Prostate gland (tissue), 2 donors: Measurements from ENCODE around the gene NLRC5. TPM values are rescaled to one million over a fixed set of nuclear protein-coding genes. Genes with fewer than 3 reads are reported as not detected.

Experiments used
- DNase-seq: peaks from one replicate; pipeline ENCODE4 v3.0.0-alpha.2; 2019; ENCODE audit warnings: low spot score
- H3K27ac ChIP-seq, 2 donors: fragments of 200-600 bp; sonication (generic); 2 replicates each; pipeline ENCODE4 v1.5.1; 2017 to 2019
- H3K27me3 ChIP-seq: fragments of 200-600 bp; sonication (generic); replicated peaks from 2 replicates; pipeline ENCODE4 v1.5.1; 2019; ENCODE audit not compliant: insufficient read depth
- H3K36me3 ChIP-seq, 2 donors: fragments of 200-600 bp; sonication (generic); 1 replicate in 1 of 2; 2 replicates in 1 of 2; pipeline versions ENCODE4 v1.5.1 to v1.8.1; 2017 to 2019
- H3K4me1 ChIP-seq: fragments of 200-600 bp; sonication (generic); replicated peaks from 2 replicates; pipeline ENCODE4 v1.5.1; 2019
- H3K4me3 ChIP-seq, 2 donors: fragments of 200-600 bp; sonication (generic); 2 replicates each; pipeline ENCODE4 v1.5.1; 2017 to 2019
- H3K9me3 ChIP-seq: fragments of 200-600 bp; sonication (generic); 2 replicates; pipeline ENCODE4 v1.5.1; 2017
- POLR2A ChIP-seq: fragments of 450-650 bp; IDR thresholded peaks from one replicate; pipeline ENCODE4 v1.6.1; 2016; ENCODE audit warnings: antibody characterized with exemption, mild to moderate bottlenecking
- POLR2AphosphoS5 ChIP-seq: sonication (generic); formaldehyde crosslinking; IDR thresholded peaks from one replicate; pipeline ENCODE4 v1.6.1; 2017; ENCODE audit warnings: antibody characterized with exemption
- WGBS: methylation state at CpG from one replicate; pipeline ENCODE4 v1.1.5; 2018; 5-methylcytosine and 5-hydroxymethylcytosine counted together
- intact Hi-C: fragments of 100-400 bp; cut with DNase I; formaldehyde crosslinking; loops from one replicate; pipeline ENCODE4 v1.14.2; 2022
- total RNA-seq, 2 donors: library from RNA; depleted of rRNA; stranded (reverse); fragments of >200 nt; gene quantifications; one replicate each; pipeline ENCODE4 v1.1.0, GENCODE V29; 2016
- TF ChIP-seq, protein P1 (sequence below), 4 experiments: fragments of 200-600 bp in 2 of 4; fragments of 450-650 bp in 2 of 4; sonication (generic) in 2 of 4; IDR thresholded peaks; 1 replicate in 3 of 4; 2 replicates in 1 of 4; pipeline ENCODE4 v1.5.1; 2016 to 2019; ENCODE audit warnings: antibody characterized with exemption in 4 of 4, mild to moderate bottlenecking in 2 of 4, moderate library complexity in 2 of 4

Gene NLRC5
- total RNA-seq, 2 donors from 2014 or later: 9.5 to 31.2 TPM

DNA sequence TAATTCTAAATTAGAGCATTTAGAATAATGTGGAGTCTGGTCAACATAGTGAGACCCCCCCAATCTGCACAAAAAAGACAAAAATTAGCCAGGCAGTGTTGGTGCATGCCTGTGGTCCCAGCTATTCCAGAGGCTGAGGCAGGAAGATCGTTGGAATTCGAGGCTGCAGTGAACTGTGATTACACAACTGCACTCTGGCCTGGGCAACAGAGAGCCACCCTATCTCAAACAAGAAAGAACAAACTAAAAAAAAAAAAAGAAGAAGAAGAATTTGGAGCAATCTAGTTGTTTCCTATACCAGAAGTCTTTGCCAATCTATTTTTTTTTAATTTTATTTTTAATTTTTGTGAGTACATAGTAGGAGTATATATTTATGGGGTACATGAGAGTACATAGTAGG lies 21.6 kb upstream of the NLRC5 start:
- WGBS: 46% methylated on average over 2 of the region's 2 CpGs
- intact Hi-C loops: no loop called here

DNA sequence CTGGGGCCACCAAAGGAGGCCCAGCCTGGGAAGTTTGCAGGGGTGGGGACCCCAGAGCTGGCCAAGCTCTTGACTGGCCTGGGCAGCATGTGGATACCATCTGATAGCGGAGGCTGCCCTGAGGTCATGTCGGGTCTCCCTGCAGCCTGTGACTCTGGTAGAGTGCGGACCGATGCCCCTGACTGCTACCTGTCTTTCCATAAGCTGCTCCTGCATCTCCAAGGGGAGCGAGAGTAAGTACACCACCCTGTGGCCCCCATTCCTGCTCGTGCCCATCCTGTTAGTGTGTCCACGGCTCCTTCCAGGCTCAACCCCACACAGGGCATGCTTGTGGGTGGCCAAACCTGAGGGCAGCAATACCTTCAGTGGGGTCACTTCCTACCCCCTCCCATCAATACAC lies 19.6 kb upstream of the NLRC5 start:
- TF ChIP-seq, protein P1, sequence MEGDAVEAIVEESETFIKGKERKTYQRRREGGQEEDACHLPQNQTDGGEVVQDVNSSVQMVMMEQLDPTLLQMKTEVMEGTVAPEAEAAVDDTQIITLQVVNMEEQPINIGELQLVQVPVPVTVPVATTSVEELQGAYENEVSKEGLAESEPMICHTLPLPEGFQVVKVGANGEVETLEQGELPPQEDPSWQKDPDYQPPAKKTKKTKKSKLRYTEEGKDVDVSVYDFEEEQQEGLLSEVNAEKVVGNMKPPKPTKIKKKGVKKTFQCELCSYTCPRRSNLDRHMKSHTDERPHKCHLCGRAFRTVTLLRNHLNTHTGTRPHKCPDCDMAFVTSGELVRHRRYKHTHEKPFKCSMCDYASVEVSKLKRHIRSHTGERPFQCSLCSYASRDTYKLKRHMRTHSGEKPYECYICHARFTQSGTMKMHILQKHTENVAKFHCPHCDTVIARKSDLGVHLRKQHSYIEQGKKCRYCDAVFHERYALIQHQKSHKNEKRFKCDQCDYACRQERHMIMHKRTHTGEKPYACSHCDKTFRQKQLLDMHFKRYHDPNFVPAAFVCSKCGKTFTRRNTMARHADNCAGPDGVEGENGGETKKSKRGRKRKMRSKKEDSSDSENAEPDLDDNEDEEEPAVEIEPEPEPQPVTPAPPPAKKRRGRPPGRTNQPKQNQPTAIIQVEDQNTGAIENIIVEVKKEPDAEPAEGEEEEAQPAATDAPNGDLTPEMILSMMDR (IDR thresholded peaks at IDR 0.05): no peak
- TF ChIP-seq POLR2A: no peak
- no peak for TF ChIP-seq POLR2AphosphoS5
- Histone ChIP-seq H3K27me3 (no peaks in the 10 kb centered on the region), H3K36me3 (no peaks in the 10 kb centered on the region), H3K4me3 (no peak overlapping the region), H3K27ac (no peak overlapping the region), H3K9me3 (no peaks in the 10 kb centered on the region), H3K4me1 (no peaks in the 10 kb centered on the region)
- WGBS: 92% methylated on average over 7 of the region's 7 CpGs
- DNase-seq: no peak
- intact Hi-C loops: loop anchor here (10.0 kb wide), 1 partner anchor 55 kb away; no protein-coding TSS in a partner anchor

More for the DNA sequence above, 21.6 kb upstream of the NLRC5 start:
- no peaks in the 10 kb centered on the region for H3K36me3 ChIP-seq
- H3K4me3 ChIP-seq: no peak overlapping the region
- no peaks in the 10 kb centered on the region for H3K4me1 ChIP-seq
- TF ChIP-seq POLR2AphosphoS5 (no peak), POLR2A (no peak)
- TF ChIP-seq, protein P1 (IDR thresholded peaks at IDR 0.05): no peak
- H3K27ac ChIP-seq: no peak overlapping the region
- no peak for DNase-seq
- no peaks in the 10 kb centered on the region for H3K27me3 ChIP-seq
- H3K9me3 ChIP-seq: no peaks in the 10 kb centered on the region

DNA sequence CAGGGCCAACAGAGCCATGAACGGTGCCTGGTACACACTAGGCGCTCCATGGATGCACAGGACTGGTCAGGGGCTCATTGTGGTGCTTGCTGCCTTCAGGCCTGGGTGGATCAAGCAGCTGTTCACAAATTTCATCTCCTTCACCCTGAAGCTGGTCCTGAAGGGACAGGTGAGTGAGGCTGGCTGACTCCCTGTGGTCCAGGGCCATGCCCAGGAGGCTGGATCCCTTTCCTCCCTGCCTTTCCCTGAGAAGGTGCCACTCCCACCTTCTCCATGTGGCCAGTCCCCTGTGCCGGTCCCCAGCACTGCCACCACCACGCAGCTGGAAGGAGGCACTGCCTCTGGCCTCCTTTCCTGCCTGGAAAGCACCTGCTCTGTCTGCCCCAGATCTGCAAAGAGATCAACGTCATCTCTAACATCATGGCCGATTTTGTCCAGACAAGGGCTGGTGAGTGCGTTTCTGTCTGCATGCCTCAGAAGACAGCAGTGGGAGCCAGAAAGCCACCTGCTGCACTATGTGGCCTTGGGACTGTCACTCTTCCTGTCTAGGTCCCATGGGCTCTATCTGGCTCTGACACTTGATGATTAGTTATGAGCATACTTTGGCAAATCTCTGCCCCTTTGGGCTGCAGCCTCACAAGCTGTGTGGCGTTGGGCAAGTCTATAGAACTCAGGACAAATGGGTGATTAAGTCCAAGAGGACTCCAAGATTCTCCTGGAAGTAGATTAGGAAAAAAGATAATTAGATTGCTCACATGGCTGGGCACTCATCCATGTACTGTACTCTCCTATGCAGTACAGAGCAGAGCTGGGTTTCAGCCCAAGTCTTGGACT lies 18.2 kb upstream of the NLRC5 start:
- H3K27ac ChIP-seq: no peak overlapping the region
- WGBS: 66% methylated on average over 8 of the region's 8 CpGs
- no peak for DNase-seq
- H3K4me3 ChIP-seq: no peak overlapping the region
- intact Hi-C loops: loop anchor here (10.0 kb wide), 1 partner anchor 56 kb away; no protein-coding TSS in a partner anchor
- no peaks in the 10 kb centered on the region for H3K9me3 ChIP-seq
- H3K36me3 ChIP-seq: no peaks in the 10 kb centered on the region
- no peaks in the 10 kb centered on the region for H3K4me1 ChIP-seq
- no peaks in the 10 kb centered on the region for H3K27me3 ChIP-seq
- TF ChIP-seq, protein P1 (IDR thresholded peaks at IDR 0.05): no peak

DNA sequence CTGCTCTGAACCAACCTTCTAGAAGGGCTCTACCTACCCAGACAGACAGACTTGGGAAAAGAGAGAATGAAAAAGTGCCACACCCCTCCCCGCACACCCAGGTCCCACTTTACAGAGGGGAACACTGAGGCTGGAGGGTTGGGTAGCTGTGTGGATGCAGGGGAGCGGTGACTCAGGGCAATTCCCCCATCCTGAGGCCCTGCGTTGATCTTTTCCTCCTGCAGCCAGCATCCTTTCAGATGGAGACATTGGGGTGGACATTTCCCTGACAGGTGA lies 17.7 kb upstream of the NLRC5 start:
- TF ChIP-seq POLR2AphosphoS5 (no peak), POLR2A (no peak)
- TF ChIP-seq, protein P1 (IDR thresholded peaks at IDR 0.05): no peak
- Histone ChIP-seq H3K27me3 (no peaks in the 10 kb centered on the region), H3K4me1 (no peaks in the 10 kb centered on the region), H3K27ac (no peak overlapping the region), H3K36me3 (no peaks in the 10 kb centered on the region), H3K9me3 (no peaks in the 10 kb centered on the region), H3K4me3 (no peak overlapping the region)
- DNase-seq: no peak
- whole genome bisulfite sequencing: 96% methylated on average over 3 of the region's 3 CpGs
- intact Hi-C loops: loop anchor here (10.0 kb wide), 1 partner anchor 57 kb away; no protein-coding TSS in a partner anchor
